A549 (cell line): ENCODE results near the gene ULK4. TPM values are rescaled to one million over a fixed set of nuclear protein-coding genes. Genes with fewer than 3 reads are reported as not detected.
A peak's percentile ranks its signal among the peaks of the same experiment; 100 is the strongest.

ENCODE experiments used
- ATAC-seq, 2 experiments: fragments of 200-7000 bp in 1 of 2; fragments of >200 bp in 1 of 2; cut with Nextera tagmentation in 1 of 2; cut with Tn5 transposase in 1 of 2; 3 replicates each; pipeline versions ENCODE4 v1.8.0 to v1.9.1; 2018 to 2020; ENCODE audit warnings: mild to moderate bottlenecking in 1 of 2, moderate library complexity in 1 of 2
- CTCF ChIA-PET: fragments of 300-600 bp; sonication (Branson Sonifier 250); formaldehyde crosslinking; extraction: SDS; loops from one replicate; lab custom pipeline; 2021; ENCODE audit warnings: antibody characterized with exemption, inconsistent platforms; lab: Yijun Ruan, JAX
- POLR2A ChIA-PET: fragments of 350-600 bp; formaldehyde crosslinking; extraction: SDS; loops from one replicate; lab custom pipeline; 2021; ENCODE audit warnings: antibody characterized with exemption, inconsistent platforms; lab: Yijun Ruan, JAX
- DNase-seq, 2 experiments: peaks; one replicate each; pipeline versions ENCODE4 v3.0.0 to v3.0.0-alpha.2; 2011 to 2016; ENCODE audit warnings: low read depth in 1 of 2, low spot score in 1 of 2
- FAIRE-seq: peaks from 2 replicates; lab custom pipeline; 2011; peaks lifted over from hg19 to GRCh38; lab: Jason Lieb, UNC
- H3K27ac ChIP-seq, 2 experiments: fragments of >200 bp; sonication (Bioruptor Twin); formaldehyde crosslinking; 3 replicates each; pipeline ENCODE4 v1.5.1; 2016 to 2017
- H3K4me1 ChIP-seq: fragments of >200 bp; sonication (Bioruptor Twin); formaldehyde crosslinking; 3 replicates; pipeline ENCODE4 v1.6.1; 2016
- H3K4me2 ChIP-seq: fragments of >200 bp; sonication (Bioruptor Twin); formaldehyde crosslinking; 3 replicates; pipeline ENCODE4 v1.6.1; 2016
- H3K4me3 ChIP-seq: fragments of >200 bp; sonication (Bioruptor Twin); formaldehyde crosslinking; 3 replicates; pipeline ENCODE4 v1.5.1; 2016
- H3K9me3 ChIP-seq: fragments of >200 bp; sonication (Bioruptor Twin); formaldehyde crosslinking; 3 replicates; pipeline ENCODE4 v1.6.1; 2016
- ATOH8 ChIP-seq: fragments of 250-450 bp; sonication (Bioruptor Pico); IDR thresholded peaks from 2 replicates; pipeline ENCODE4 v1.5.0; 2020; ENCODE audit warnings: low read depth, mild to moderate bottlenecking, moderate library complexity
- BCL3 ChIP-seq: fragments of >200 bp; sonication (Bioruptor Twin); formaldehyde crosslinking; IDR thresholded peaks from 3 replicates; pipeline ENCODE4 v1.6.1; 2016
- BHLHE40 ChIP-seq: IDR thresholded peaks from 2 replicates; pipeline ENCODE4 v1.6.1; 2012; ENCODE audit warnings: low read depth, low read length, inconsistent platforms
- CEBPB ChIP-seq, 2 experiments: fragments of >200 bp in 1 of 2; sonication (Bioruptor Twin) in 1 of 2; formaldehyde crosslinking in 1 of 2; IDR thresholded peaks; 2 replicates each; pipeline ENCODE4 v1.6.1; 2012 to 2016
- EHMT2 ChIP-seq: fragments of 200-600 bp; sonication (generic); IDR thresholded peaks from 2 replicates; pipeline ENCODE4 v1.6.1; 2016; ENCODE audit warnings: antibody characterized with exemption, low read depth, mild to moderate bottlenecking, moderate library complexity
- ELK1 ChIP-seq: fragments of 150-350 bp; IDR thresholded peaks from 2 replicates; pipeline ENCODE4 v1.6.1; 2014; ENCODE audit warnings: low read depth, mild to moderate bottlenecking, low read length
- FOSB ChIP-seq: fragments of 250-450 bp; sonication (Bioruptor Pico); IDR thresholded peaks from 2 replicates; pipeline ENCODE4 v1.5.0; 2020; ENCODE audit warnings: mild to moderate bottlenecking, moderate library complexity
- FOSL2 ChIP-seq, 2 experiments: fragments of 450-650 bp in 1 of 2; fragments of >200 bp in 1 of 2; sonication (Bioruptor Twin) in 1 of 2; formaldehyde crosslinking; IDR thresholded peaks; 2 replicates each; pipeline versions ENCODE4 v1.5.0 to v1.6.1; 2016 to 2020; ENCODE audit warnings: mild to moderate bottlenecking in 1 of 2, moderate library complexity in 1 of 2
- FOXS1 ChIP-seq: fragments of 250-450 bp; sonication (Bioruptor Pico); IDR thresholded peaks from 2 replicates; pipeline ENCODE4 v1.5.0; 2020; ENCODE audit warnings: mild to moderate bottlenecking, moderate library complexity
- HOXA7 ChIP-seq: fragments of 250-450 bp; sonication (Bioruptor Pico); IDR thresholded peaks from 2 replicates; pipeline ENCODE4 v1.5.0; 2020; ENCODE audit warnings: mild to moderate bottlenecking, moderate library complexity
- HOXB13 ChIP-seq: fragments of 250-450 bp; sonication (Bioruptor Pico); IDR thresholded peaks from 2 replicates; pipeline ENCODE4 v1.5.0; 2020; ENCODE audit warnings: low read depth, mild to moderate bottlenecking, moderate library complexity
- KDM5A ChIP-seq: fragments of 200-600 bp; sonication (generic); IDR thresholded peaks from 2 replicates; pipeline ENCODE4 v1.6.1; 2016; ENCODE audit warnings: antibody characterized with exemption, mild to moderate bottlenecking
- MAFK ChIP-seq: fragments of 450-650 bp; IDR thresholded peaks from 2 replicates; pipeline ENCODE4 v1.6.1; 2014; ENCODE audit not compliant: partially characterized antibody
- POLR2AphosphoS2 ChIP-seq: conservative IDR thresholded peaks from 2 replicates; pipeline ENCODE4 v1.6.1; 2012; ENCODE audit warnings: low read length, improper control_type of control experiment, inconsistent platforms
- RAD21 ChIP-seq, 2 experiments: fragments of >200 bp in 1 of 2; sonication (Bioruptor Twin) in 1 of 2; formaldehyde crosslinking in 1 of 2; IDR thresholded peaks in 1 of 2; conservative IDR thresholded peaks in 1 of 2; 2 replicates in 1 of 2; 3 replicates in 1 of 2; pipeline ENCODE4 v1.6.1; 2012 to 2018; ENCODE audit warnings: inconsistent platforms in 1 of 2
- RARB ChIP-seq: fragments of 250-450 bp; sonication (Bioruptor Pico); IDR thresholded peaks from 2 replicates; pipeline ENCODE4 v1.8.0; 2021; ENCODE audit warnings: mild to moderate bottlenecking, moderate library complexity
- RNF2 ChIP-seq: fragments of 200-600 bp; sonication (generic); IDR thresholded peaks from 2 replicates; pipeline ENCODE4 v1.6.1; 2016; ENCODE audit warnings: low read depth, mild to moderate bottlenecking, antibody characterized with exemption, moderate library complexity, borderline replicate concordance
- ZC3H11A ChIP-seq: fragments of 450-650 bp; IDR thresholded peaks from 2 replicates; pipeline ENCODE4 v1.6.1; 2014; ENCODE audit warnings: antibody characterized with exemption, mild to moderate bottlenecking
- ZSCAN20 ChIP-seq: fragments of 250-450 bp; sonication (Bioruptor Pico); IDR thresholded peaks from 2 replicates; pipeline ENCODE4 v1.8.0; 2022; ENCODE audit warnings: mild to moderate bottlenecking, moderate library complexity
- WGBS: methylation state at CpG from one replicate; pipeline ENCODE4 v1.1.6; 2017; ENCODE audit errors: missing lambda C conversion rate; 5-methylcytosine and 5-hydroxymethylcytosine counted together
- polyA plus RNA-seq, 4 experiments: library from polyadenylated mRNA; depleted of rRNA in 3 of 4; stranded (reverse); fragments of >200 nt; fragmentation: RNase III in 1 of 4; extraction: RNeasy Plus Mini Kit Qiagen cat#74134 plus additional on column Dnase treatment in 1 of 4; gene quantifications; 2 replicates in 3 of 4; 3 replicates in 1 of 4; pipeline ENCODE4 v1.2.3, GENCODE V29; 2011 to 2017
- TF ChIP-seq, protein P1 (sequence below): fragments of 450-650 bp; IDR thresholded peaks from 2 replicates; pipeline ENCODE4 v1.6.1; 2014; ENCODE audit warnings: antibody characterized with exemption
- TF ChIP-seq, protein P2 (sequence below): fragments of >200 bp; sonication (Bioruptor Twin); formaldehyde crosslinking; IDR thresholded peaks from 2 replicates; pipeline ENCODE4 v1.6.1; 2016

ULK4 gene
- polyA plus RNA-seq, 2 of the 4 experiments (the other 2 are of a cell fraction) = 4.9 to 7.7 TPM

GRCh38 chr3:41418961-41419691 lies 542.8 kb downstream of the ULK4 start:
- peaks cover 11% of the 10 kb centered on the region; the same call in 2 of the 3 replicates for H3K4me1 ChIP-seq
- ATAC-seq (peak; percentile 90 to 93), DNase-seq (peak; percentile 13 to 45), FAIRE-seq (no peak)
- CTCF ChIA-PET = no interaction called here
- H3K27ac ChIP-seq = peak overlapping the region in 1 of 2 experiments; percentile 65; a peak in 2 of 6 replicates
- no peaks in the 10 kb centered on the region for H3K9me3 ChIP-seq
- WGBS = 35% methylated on average over 7 of the region's 7 CpGs
- no peak for TF ChIP-seq ATOH8 (CRISPR knock-in tag)
- no peak for TF ChIP-seq POLR2AphosphoS2
- TF ChIP-seq FOSL2 (IDR thresholded peaks at IDR 0.05) = no peak
- TF ChIP-seq FOSL2 (CRISPR knock-in tag; IDR thresholded peaks at IDR 0.05) = peak; percentile 51
- peak; percentile 61 for TF ChIP-seq MAFK
- TF ChIP-seq, all 56 proteins: peak for 2
- POLR2A ChIA-PET = no interaction called here
- Histone ChIP-seq H3K4me2 (peak overlapping the region; percentile 35), H3K4me3 (no peak overlapping the region)

DNA sequence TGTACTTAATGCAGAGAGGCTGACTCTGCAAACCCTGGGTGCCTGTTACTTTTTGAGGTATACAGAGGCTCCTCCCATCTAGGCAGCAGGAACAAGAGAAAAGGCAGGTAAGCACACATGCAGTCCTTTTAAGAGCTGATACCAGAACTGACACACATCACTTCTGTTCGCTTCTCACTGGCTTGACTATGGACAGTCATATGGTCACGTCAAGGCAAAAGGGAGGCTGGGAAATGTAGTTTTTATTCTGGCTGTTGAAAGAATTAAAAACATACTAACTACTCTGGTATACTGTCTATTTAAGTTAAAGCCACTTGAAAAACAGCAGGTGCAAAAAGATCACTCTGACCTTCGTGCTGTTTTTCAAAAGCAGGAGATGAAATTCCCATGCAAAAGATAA lies 544.3 kb downstream of the ULK4 start:
- Histone ChIP-seq H3K4me1 (peaks cover 11% of the 10 kb centered on the region; the same call in 2 of the 3 replicates), H3K9me3 (no peaks in the 10 kb centered on the region), H3K4me3 (no peak overlapping the region), H3K4me2 (no peak overlapping the region), H3K27ac (no peak overlapping the region)
- WGBS = 70% methylated on average over 3 of the region's 3 CpGs
- DNase-seq (no peak), FAIRE-seq (no peak), ATAC-seq (no peak)
- ChIA-PET CTCF (no interaction called here), POLR2A (no interaction called here)
- TF ChIP-seq ATOH8 (CRISPR knock-in tag) (no peak), CEBPB (IDR thresholded peaks at IDR 0.05) (no peak), RARB (no peak), ZC3H11A (no peak)

DNA sequence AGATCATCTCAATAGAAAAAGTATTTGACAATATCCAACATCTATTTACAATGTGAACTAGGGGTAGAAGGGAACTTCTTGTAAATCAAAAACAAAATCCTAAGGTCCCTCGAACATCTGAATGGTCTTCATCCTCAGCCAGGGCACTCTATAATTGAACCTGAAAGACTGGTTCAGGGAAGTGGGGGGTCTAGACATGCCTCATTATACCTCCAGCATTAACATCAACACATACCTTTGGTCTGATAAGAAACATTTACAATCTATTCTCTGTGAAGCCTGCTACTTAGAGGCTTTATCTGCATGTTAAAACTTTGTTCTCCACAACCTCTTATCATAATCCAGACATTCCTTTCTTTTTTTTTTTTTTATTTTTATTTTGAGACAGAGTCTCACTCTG lies 550.8 kb downstream of the ULK4 start:
- ATAC-seq (no peak), DNase-seq (no peak), FAIRE-seq (no peak)
- CTCF ChIA-PET = interaction anchor here (1.3 kb wide), 1 partner anchor 12 kb away, joined by 3 read pairs; no protein-coding TSS in a partner anchor
- WGBS = 0% methylated on average over 1 of the region's 1 CpG
- TF ChIP-seq HOXB13 = no peak
- Histone ChIP-seq H3K27ac (no peak overlapping the region), H3K4me1 (no peaks in the 10 kb centered on the region), H3K9me3 (no peaks in the 10 kb centered on the region), H3K4me3 (no peak overlapping the region), H3K4me2 (no peak overlapping the region)
- POLR2A ChIA-PET = no interaction called here

- Histone ChIP-seq H3K4me2 (no peak overlapping the region), H3K9me3 (no peaks in the 10 kb centered on the region), H3K4me3 (no peak overlapping the region), H3K27ac (no peak overlapping the region), H3K4me1 (no peaks in the 10 kb centered on the region)
- 63% methylated on average over 2 of the region's 2 CpGs for WGBS
- FAIRE-seq (no peak), DNase-seq (no peak), ATAC-seq (no peak)
- no peak for TF ChIP-seq FOXS1 (CRISPR knock-in tag)
- TF ChIP-seq RAD21 (conservative IDR thresholded peaks at IDR 0.05 in 1 of 2, IDR thresholded peaks at IDR 0.05 in 1 of 2) = no peak
- TF ChIP-seq EHMT2 = no peak
- no peak for TF ChIP-seq KDM5A
- no peak for TF ChIP-seq BCL3
- no peak for TF ChIP-seq FOSB (CRISPR knock-in tag)
- no peak for TF ChIP-seq ELK1
- TF ChIP-seq, protein P1, sequence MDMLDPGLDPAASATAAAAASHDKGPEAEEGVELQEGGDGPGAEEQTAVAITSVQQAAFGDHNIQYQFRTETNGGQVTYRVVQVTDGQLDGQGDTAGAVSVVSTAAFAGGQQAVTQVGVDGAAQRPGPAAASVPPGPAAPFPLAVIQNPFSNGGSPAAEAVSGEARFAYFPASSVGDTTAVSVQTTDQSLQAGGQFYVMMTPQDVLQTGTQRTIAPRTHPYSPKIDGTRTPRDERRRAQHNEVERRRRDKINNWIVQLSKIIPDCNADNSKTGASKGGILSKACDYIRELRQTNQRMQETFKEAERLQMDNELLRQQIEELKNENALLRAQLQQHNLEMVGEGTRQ = no peak
- no peak for TF ChIP-seq ZSCAN20 (CRISPR knock-in tag)
- no peak for TF ChIP-seq FOSL2 (IDR thresholded peaks at IDR 0.05)
- no peak for TF ChIP-seq FOSL2 (CRISPR knock-in tag; IDR thresholded peaks at IDR 0.05)
- TF ChIP-seq, protein P2, sequence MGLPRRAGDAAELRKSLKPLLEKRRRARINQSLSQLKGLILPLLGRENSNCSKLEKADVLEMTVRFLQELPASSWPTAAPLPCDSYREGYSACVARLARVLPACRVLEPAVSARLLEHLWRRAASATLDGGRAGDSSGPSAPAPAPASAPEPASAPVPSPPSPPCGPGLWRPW = no peak
- TF ChIP-seq BHLHE40 = no peak
- TF ChIP-seq RNF2 = no peak
- TF ChIP-seq HOXA7 (CRISPR knock-in tag) = no peak
- ChIA-PET POLR2A (no interaction called here), CTCF (no interaction called here)
These were observed 556.4 kb downstream of the ULK4 start for GRCh38 chr3:41405466-41405865.
